GM23338 (cell line): Measurements from ENCODE around the gene ULK4. TPM values are rescaled to one million over a fixed set of nuclear protein-coding genes. Genes with fewer than 3 reads are reported as not detected.
A peak's percentile ranks its signal among the peaks of the same experiment; 100 is the strongest.

Source experiments
- ATAC-seq: fragments of 200-7000 bp; cut with Tn5 transposase; 3 replicates; pipeline ENCODE4 v1.9.1; 2020
- DNase-seq: peaks from one replicate; pipeline ENCODE4 v3.0.0-alpha.2; 2015; ENCODE audit warnings: low spot score
- H2AFZ ChIP-seq: fragments of 200-600 bp; sonication (generic); 2 replicates; pipeline ENCODE4 v1.8.0; 2016; ENCODE audit warnings: antibody characterized with exemption, mild to moderate bottlenecking, moderate library complexity
- H3F3A ChIP-seq: fragments of 200-600 bp; sonication (generic); replicated peaks from 2 replicates; pipeline ENCODE4 v1.8.0; 2017; ENCODE audit warnings: antibody characterized with exemption, mixed run types, low read depth
- H3K27ac ChIP-seq: fragments of 200-600 bp; sonication (generic); 2 replicates; pipeline ENCODE4 v1.6.1; 2016; ENCODE audit warnings: low read depth
- H3K27me3 ChIP-seq: fragments of 200-600 bp; sonication (generic); 2 replicates; pipeline ENCODE4 v1.8.0; 2016; ENCODE audit warnings: mild to moderate bottlenecking, mixed run types, moderate library complexity; ENCODE audit not compliant: insufficient read depth
- H3K36me3 ChIP-seq: fragments of 200-600 bp; sonication (generic); 2 replicates; pipeline ENCODE4 v1.8.0; 2016; ENCODE audit warnings: mild to moderate bottlenecking; ENCODE audit not compliant: insufficient read depth
- H3K4me1 ChIP-seq: fragments of 200-600 bp; sonication (generic); 2 replicates; pipeline ENCODE4 v1.8.0; 2016; ENCODE audit warnings: mild to moderate bottlenecking, moderate library complexity; ENCODE audit not compliant: insufficient read depth
- H3K4me2 ChIP-seq: fragments of 200-600 bp; sonication (generic); 2 replicates; pipeline ENCODE4 v1.7.1; 2017; ENCODE audit warnings: mixed run types
- H3K4me3 ChIP-seq: fragments of 200-600 bp; sonication (generic); 2 replicates; pipeline ENCODE4 v1.6.1; 2016; ENCODE audit warnings: mixed run types
- H3K79me2 ChIP-seq: fragments of 200-600 bp; sonication (generic); replicated peaks from 2 replicates; pipeline ENCODE4 v1.8.0; 2017; ENCODE audit warnings: mild to moderate bottlenecking; ENCODE audit not compliant: insufficient read depth
- H3K9me2 ChIP-seq: fragments of 200-600 bp; sonication (generic); 2 replicates; pipeline ENCODE4 v1.8.0; 2017; ENCODE audit not compliant: insufficient read depth
- H4K20me1 ChIP-seq: fragments of 200-600 bp; sonication (generic); replicated peaks from 2 replicates; pipeline ENCODE4 v1.8.0; 2017; ENCODE audit warnings: mild to moderate bottlenecking; ENCODE audit not compliant: insufficient read depth
- H3K27ac Mint-ChIP-seq: 2 replicates; pipeline ENCODE4 v1.8.0; 2020; ENCODE audit warnings: inconsistent platforms, mild to moderate bottlenecking, moderate library complexity, mixed read lengths
- H3K27me3 Mint-ChIP-seq: 3 replicates; pipeline ENCODE4 v1.8.0; 2022; ENCODE audit warnings: low read depth, mild to moderate bottlenecking, moderate library complexity, mixed read lengths, inconsistent platforms; ENCODE audit not compliant: insufficient read depth, poor library complexity
- H3K36me3 Mint-ChIP-seq: 3 replicates; pipeline ENCODE4 v1.8.0; 2021; ENCODE audit warnings: low read depth, mild to moderate bottlenecking, inconsistent platforms, moderate library complexity, mixed read lengths
- H3K4me1 Mint-ChIP-seq: 3 replicates; pipeline ENCODE4 v1.8.0; 2020; ENCODE audit warnings: mild to moderate bottlenecking, inconsistent platforms, mixed read lengths
- H3K4me3 Mint-ChIP-seq: 3 replicates; pipeline ENCODE4 v1.8.0; 2021; ENCODE audit warnings: moderate library complexity, mild to moderate bottlenecking, inconsistent platforms, mixed read lengths
- H3K9me3 Mint-ChIP-seq: 3 replicates; pipeline ENCODE4 v1.8.0; 2020; ENCODE audit warnings: moderate library complexity, mild to moderate bottlenecking, inconsistent platforms, mixed read lengths
- CREB1 ChIP-seq: fragments of 250-450 bp; sonication (Bioruptor Pico); IDR thresholded peaks from 2 replicates; pipeline ENCODE4 v1.5.0; 2020; ENCODE audit warnings: low read depth, mild to moderate bottlenecking, moderate library complexity
- CTCF ChIP-seq, 2 experiments: fragments of 200-600 bp in 1 of 2; sonication (generic) in 1 of 2; conservative IDR thresholded peaks; 2 replicates each; pipeline versions ENCODE4 v1.5.1 to v1.6.1; 2016 to 2017; ENCODE audit warnings: antibody characterized with exemption in 2 of 2, low read depth in 2 of 2, mild to moderate bottlenecking in 2 of 2, moderate library complexity in 1 of 2
- EZH2 ChIP-seq: fragments of 200-600 bp; sonication (generic); IDR thresholded peaks from one replicate; pipeline ENCODE4 v1.8.0; 2017; ENCODE audit warnings: antibody characterized with exemption, mild to moderate bottlenecking, low read depth; ENCODE audit not compliant: unreplicated experiment
- JUNB ChIP-seq: IDR thresholded peaks from one replicate; pipeline ENCODE4 v1.6.1; 2016; ENCODE audit warnings: antibody characterized with exemption; ENCODE audit not compliant: unreplicated experiment
- NANOG ChIP-seq: IDR thresholded peaks from 2 replicates; pipeline ENCODE4 v1.6.1; 2016; ENCODE audit warnings: antibody characterized with exemption, borderline replicate concordance
- STAT1 ChIP-seq: IDR thresholded peaks from one replicate; pipeline ENCODE4 v1.6.1; 2016; ENCODE audit warnings: antibody characterized with exemption; ENCODE audit not compliant: unreplicated experiment
- ZNF114 ChIP-seq: fragments of 250-450 bp; sonication (Bioruptor Pico); IDR thresholded peaks from 2 replicates; pipeline ENCODE4 v1.5.0; 2020; ENCODE audit warnings: mild to moderate bottlenecking, moderate library complexity
- polyA plus RNA-seq: library from polyadenylated mRNA; unstranded; fragments of >200 nt; fragmentation: Nextera tagmentation; extraction: Ambion mirVana; gene quantifications from 2 replicates; pipeline ENCODE4 v1.2.1, GENCODE V29; 2016
- total RNA-seq: library from RNA; depleted of rRNA; stranded (reverse); fragments of >200 nt; shearing (Covaris generic); gene quantifications from 2 replicates; pipeline ENCODE4 v1.2.3, GENCODE V29; 2014
- TF ChIP-seq, protein P1 (sequence below): IDR thresholded peaks from 2 replicates; pipeline ENCODE4 v1.6.1; 2016; ENCODE audit warnings: antibody characterized with exemption
- TF ChIP-seq, protein P2 (sequence below): fragments of 250-450 bp; sonication (Bioruptor Pico); IDR thresholded peaks from 2 replicates; pipeline ENCODE4 v1.5.0; 2020; ENCODE audit warnings: mild to moderate bottlenecking, moderate library complexity

ULK4 gene
- total and polyA plus RNA-seq, 2 experiments from 2014 or later = 20.8 to 41.4 TPM

DNA sequence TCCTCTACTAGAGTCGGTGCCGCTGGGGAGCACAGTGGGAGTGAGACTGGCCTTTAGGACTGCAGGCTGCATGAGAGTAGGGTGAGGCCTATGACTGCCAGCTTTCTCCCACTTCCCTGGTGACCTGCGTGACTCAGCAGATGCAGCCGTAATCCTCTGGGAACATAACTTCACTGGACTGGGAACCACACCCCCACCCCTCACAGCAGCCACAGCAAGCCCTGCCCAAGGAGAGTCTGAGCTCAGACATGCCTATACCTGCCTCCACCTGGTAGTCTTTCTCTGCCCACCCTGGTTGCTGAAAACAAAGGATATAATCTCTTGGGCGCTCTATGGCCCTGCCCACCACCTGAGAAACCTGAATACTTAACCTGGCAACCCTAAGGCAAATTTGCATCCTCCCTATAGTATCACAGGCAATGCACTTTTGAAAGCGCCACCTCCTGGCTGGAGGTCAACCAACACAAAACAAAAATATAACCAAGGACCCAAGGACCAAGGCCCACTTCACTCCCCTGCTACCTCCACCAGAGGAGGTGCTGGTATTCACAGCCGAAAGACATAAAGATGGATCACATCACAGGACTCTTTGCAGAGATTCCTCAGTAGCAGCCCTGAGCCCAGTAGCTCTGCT lies 453.7 kb downstream of the ULK4 start:
- H3K4me3 ChIP-seq = no peak overlapping the region
- H3K9me3 Mint-ChIP-seq = peaks cover 4% of the 10 kb centered on the region; the same call in 2 of the 3 replicates
- DNase-seq = peak; percentile 46
- peaks cover 4% of the 10 kb centered on the region; the same call in 1 of the 3 replicates for H3K4me1 Mint-ChIP-seq
- no peaks in the 10 kb centered on the region for H3K4me1 ChIP-seq
- H2AFZ ChIP-seq = no peak overlapping the region
- no peak overlapping the region for H3K4me2 ChIP-seq
- H3K27ac Mint-ChIP-seq = peak overlapping the region; percentile 66
- ATAC-seq = peak; percentile 58
- H3K36me3 Mint-ChIP-seq = peaks cover 10% of the 10 kb centered on the region; the same call in 2 of the 3 replicates
- no peak overlapping the region for H3K27ac ChIP-seq
- H3F3A ChIP-seq = no peaks in the 10 kb centered on the region
- no peak overlapping the region for H3K4me3 Mint-ChIP-seq
- H3K9me2 ChIP-seq = peaks cover 4% of the 10 kb centered on the region; the same call in 1 of the 2 replicates
- H3K36me3 ChIP-seq = no peaks in the 10 kb centered on the region
- H3K27me3 Mint-ChIP-seq = no peaks in the 10 kb centered on the region
- no peaks in the 10 kb centered on the region for H3K27me3 ChIP-seq
- H4K20me1 ChIP-seq = no peaks in the 10 kb centered on the region
- TF ChIP-seq JUNB (no peak), CTCF (conservative IDR thresholded peaks at IDR 0.05; ENCODE audit: low read depth in 2 of 2) (peak; percentile 53 to 57)
- no peaks in the 10 kb centered on the region for H3K79me2 ChIP-seq

- Histone ChIP-seq H3K27ac (no peak overlapping the region), H3K4me1 (no peaks in the 10 kb centered on the region)
- H3K27ac Mint-ChIP-seq = no peak overlapping the region
- no peak for TF ChIP-seq JUNB
- TF ChIP-seq, protein P1, sequence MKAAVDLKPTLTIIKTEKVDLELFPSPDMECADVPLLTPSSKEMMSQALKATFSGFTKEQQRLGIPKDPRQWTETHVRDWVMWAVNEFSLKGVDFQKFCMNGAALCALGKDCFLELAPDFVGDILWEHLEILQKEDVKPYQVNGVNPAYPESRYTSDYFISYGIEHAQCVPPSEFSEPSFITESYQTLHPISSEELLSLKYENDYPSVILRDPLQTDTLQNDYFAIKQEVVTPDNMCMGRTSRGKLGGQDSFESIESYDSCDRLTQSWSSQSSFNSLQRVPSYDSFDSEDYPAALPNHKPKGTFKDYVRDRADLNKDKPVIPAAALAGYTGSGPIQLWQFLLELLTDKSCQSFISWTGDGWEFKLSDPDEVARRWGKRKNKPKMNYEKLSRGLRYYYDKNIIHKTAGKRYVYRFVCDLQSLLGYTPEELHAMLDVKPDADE = no peak
- no peak for TF ChIP-seq ZNF114 (CRISPR knock-in tag)
- no peak for TF ChIP-seq NANOG
- no peak for TF ChIP-seq STAT1
- TF ChIP-seq EZH2 = no peak
- TF ChIP-seq CREB1 (CRISPR knock-in tag) = no peak
- TF ChIP-seq, protein P2, sequence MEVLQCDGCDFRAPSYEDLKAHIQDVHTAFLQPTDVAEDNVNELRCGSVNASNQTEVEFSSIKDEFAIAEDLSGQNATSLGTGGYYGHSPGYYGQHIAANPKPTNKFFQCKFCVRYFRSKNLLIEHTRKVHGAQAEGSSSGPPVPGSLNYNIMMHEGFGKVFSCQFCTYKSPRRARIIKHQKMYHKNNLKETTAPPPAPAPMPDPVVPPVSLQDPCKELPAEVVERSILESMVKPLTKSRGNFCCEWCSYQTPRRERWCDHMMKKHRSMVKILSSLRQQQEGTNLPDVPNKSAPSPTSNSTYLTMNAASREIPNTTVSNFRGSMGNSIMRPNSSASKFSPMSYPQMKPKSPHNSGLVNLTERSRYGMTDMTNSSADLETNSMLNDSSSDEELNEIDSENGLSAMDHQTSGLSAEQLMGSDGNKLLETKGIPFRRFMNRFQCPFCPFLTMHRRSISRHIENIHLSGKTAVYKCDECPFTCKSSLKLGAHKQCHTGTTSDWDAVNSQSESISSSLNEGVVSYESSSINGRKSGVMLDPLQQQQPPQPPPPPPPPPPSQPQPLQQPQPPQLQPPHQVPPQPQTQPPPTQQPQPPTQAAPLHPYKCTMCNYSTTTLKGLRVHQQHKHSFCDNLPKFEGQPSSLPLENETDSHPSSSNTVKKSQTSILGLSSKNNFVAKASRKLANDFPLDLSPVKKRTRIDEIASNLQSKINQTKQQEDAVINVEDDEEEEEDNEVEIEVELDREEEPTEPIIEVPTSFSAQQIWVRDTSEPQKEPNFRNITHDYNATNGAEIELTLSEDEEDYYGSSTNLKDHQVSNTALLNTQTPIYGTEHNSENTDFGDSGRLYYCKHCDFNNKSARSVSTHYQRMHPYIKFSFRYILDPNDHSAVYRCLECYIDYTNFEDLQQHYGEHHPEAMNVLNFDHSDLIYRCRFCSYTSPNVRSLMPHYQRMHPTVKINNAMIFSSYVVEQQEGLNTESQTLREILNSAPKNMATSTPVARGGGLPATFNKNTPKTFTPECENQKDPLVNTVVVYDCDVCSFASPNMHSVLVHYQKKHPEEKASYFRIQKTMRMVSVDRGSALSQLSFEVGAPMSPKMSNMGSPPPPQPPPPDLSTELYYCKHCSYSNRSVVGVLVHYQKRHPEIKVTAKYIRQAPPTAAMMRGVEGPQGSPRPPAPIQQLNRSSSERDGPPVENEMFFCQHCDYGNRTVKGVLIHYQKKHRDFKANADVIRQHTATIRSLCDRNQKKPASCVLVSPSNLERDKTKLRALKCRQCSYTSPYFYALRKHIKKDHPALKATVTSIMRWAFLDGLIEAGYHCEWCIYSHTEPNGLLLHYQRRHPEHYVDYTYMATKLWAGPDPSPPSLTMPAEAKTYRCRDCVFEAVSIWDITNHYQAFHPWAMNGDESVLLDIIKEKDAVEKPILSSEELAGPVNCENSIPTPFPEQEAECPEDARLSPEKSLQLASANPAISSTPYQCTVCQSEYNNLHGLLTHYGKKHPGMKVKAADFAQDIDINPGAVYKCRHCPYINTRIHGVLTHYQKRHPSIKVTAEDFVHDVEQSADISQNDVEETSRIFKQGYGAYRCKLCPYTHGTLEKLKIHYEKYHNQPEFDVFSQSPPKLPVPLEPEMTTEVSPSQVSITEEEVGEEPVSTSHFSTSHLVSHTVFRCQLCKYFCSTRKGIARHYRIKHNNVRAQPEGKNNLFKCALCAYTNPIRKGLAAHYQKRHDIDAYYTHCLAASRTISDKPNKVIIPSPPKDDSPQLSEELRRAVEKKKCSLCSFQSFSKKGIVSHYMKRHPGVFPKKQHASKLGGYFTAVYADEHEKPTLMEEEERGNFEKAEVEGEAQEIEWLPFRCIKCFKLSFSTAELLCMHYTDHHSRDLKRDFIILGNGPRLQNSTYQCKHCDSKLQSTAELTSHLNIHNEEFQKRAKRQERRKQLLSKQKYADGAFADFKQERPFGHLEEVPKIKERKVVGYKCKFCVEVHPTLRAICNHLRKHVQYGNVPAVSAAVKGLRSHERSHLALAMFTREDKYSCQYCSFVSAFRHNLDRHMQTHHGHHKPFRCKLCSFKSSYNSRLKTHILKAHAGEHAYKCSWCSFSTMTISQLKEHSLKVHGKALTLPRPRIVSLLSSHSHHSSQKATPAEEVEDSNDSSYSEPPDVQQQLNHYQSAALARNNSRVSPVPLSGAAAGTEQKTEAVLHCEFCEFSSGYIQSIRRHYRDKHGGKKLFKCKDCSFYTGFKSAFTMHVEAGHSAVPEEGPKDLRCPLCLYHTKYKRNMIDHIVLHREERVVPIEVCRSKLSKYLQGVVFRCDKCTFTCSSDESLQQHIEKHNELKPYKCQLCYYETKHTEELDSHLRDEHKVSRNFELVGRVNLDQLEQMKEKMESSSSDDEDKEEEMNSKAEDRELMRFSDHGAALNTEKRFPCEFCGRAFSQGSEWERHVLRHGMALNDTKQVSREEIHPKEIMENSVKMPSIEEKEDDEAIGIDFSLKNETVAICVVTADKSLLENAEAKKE (CRISPR knock-in tag) = no peak
These were observed 454.4 kb downstream of the ULK4 start for GRCh38 chr3:41507336-41508062.

More at GRCh38 chr3:41507336-41508062, 454.4 kb downstream of the ULK4 start:
- Mint-ChIP-seq H3K27me3 (no peaks in the 10 kb centered on the region), H3K36me3 (peaks cover 5% of the 10 kb centered on the region; the same call in 2 of the 3 replicates), H3K9me3 (peaks cover 4% of the 10 kb centered on the region; the same call in 2 of the 3 replicates), H3K4me1 (peaks cover 4% of the 10 kb centered on the region; the same call in 1 of the 3 replicates), H3K4me3 (no peak overlapping the region)
- Histone ChIP-seq H3K4me2 (no peak overlapping the region), H4K20me1 (no peaks in the 10 kb centered on the region), H2AFZ (no peak overlapping the region), H3K9me2 (0 out of 2 replicates have a peak, but pooled peaks cover 4% of the 10 kb centered on the region), H3F3A (no peaks in the 10 kb centered on the region), H3K27me3 (no peaks in the 10 kb centered on the region), H3K36me3 (no peaks in the 10 kb centered on the region), H3K4me3 (no peak overlapping the region), H3K79me2 (no peaks in the 10 kb centered on the region)
- no peak for ATAC-seq
- DNase-seq = peak; percentile 16
